Measurements from ENCODE around the gene ATP2C2.

Gene ATP2C2

GRCh38 chr16:84348386-84348888 lies 19.9 kb upstream of the ATP2C2 start:
- Histone ChIP-seq H3K27ac (ENCODE audit: extremely low read depth, low read depth, low read length) (no peak overlapping the region), H3K9me3 (ENCODE audit: control insufficient read depth, insufficient read depth, low read depth, low read length) (no peaks in the 10 kb centered on the region), H3K4me1 (ENCODE audit: control insufficient read depth, insufficient read depth, low read length) (no peaks in the 10 kb centered on the region), H3K4me3 (ENCODE audit: low read depth, low read length) (no peak overlapping the region), H3K36me3 (ENCODE audit: control insufficient read depth in 2 of 2, insufficient read depth in 1 of 2, low read length in 2 of 2) (no peaks in the 10 kb centered on the region)
- TF ChIP-seq GLI4 (tag by site-specific recombination; IDR thresholded peaks at IDR 0.05) (no peak), ZNF362 (tag by site-specific recombination; IDR thresholded peaks at IDR 0.05) (no peak), REPIN1 (tag by site-specific recombination; IDR thresholded peaks at IDR 0.05; ENCODE audit: low read depth) (no peak), PRDM10 (tag by site-specific recombination; IDR thresholded peaks at IDR 0.05) (no peak), ZNF530 (tag by site-specific recombination; IDR thresholded peaks at IDR 0.05; ENCODE audit: low read depth) (no peak), ZNF174 (tag by site-specific recombination; IDR thresholded peaks at IDR 0.05) (no peak), ZNF488 (tag by site-specific recombination; IDR thresholded peaks at IDR 0.05) (no peak), ZNF639 (tag by site-specific recombination; IDR thresholded peaks at IDR 0.05) (no peak), ZNF624 (tag by site-specific recombination; IDR thresholded peaks at IDR 0.05) (no peak), ZNF292 (tag by site-specific recombination; IDR thresholded peaks at IDR 0.05; ENCODE audit: borderline replicate concordance, low read depth) (no peak), SCRT1 (tag by site-specific recombination; IDR thresholded peaks at IDR 0.05; ENCODE audit: borderline replicate concordance) (no peak), PRDM1 (tag by site-specific recombination; IDR thresholded peaks at IDR 0.05) (no peak), WT1 (tag by site-specific recombination; IDR thresholded peaks at IDR 0.05) (no peak), ZNF48 (tag by site-specific recombination; IDR thresholded peaks at IDR 0.05) (no peak), ZNF449 (tag by site-specific recombination; IDR thresholded peaks at IDR 0.05) (no peak), ZSCAN30 (tag by site-specific recombination; IDR thresholded peaks at IDR 0.05) (no peak)
- POLR2A ChIA-PET = no interaction called here
- CTCF ChIA-PET = no interaction called here

Measured in HEK293 (cell line).